ENCODE results near the gene C1orf53.

Gene C1orf53

GRCh38 chr1:197911111-197911856 lies 8.9 kb downstream of the C1orf53 start:
- H3K4me3 ChIP-seq (ENCODE audit: low read depth, low read length), result no peak overlapping the region
- POLR2A ChIA-PET, result no interaction called here

More at GRCh38 chr1:197911111-197911856, 8.9 kb downstream of the C1orf53 start:
- Histone ChIP-seq H3K9me3 (ENCODE audit: control insufficient read depth, insufficient read depth, low read depth, low read length) (no peaks in the 10 kb centered on the region), H3K36me3 (ENCODE audit: control insufficient read depth in 2 of 2, insufficient read depth in 1 of 2, low read length in 2 of 2) (no peaks in the 10 kb centered on the region), H3K27ac (ENCODE audit: extremely low read depth, low read depth, low read length) (no peak overlapping the region), H3K4me1 (ENCODE audit: control insufficient read depth, insufficient read depth, low read length) (no peaks in the 10 kb centered on the region)
- CTCF ChIA-PET, result interaction anchor here (0.6 to 1.5 kb wide), 2 partner anchors 13 to 18 kb away, joined by 4 to 8 read pairs; no protein-coding TSS in a partner anchor
- no peak for TF ChIP-seq ZNF624 (tag by site-specific recombination; IDR thresholded peaks at IDR 0.05)
- no peak for TF ChIP-seq ZSCAN5A (tag by site-specific recombination; IDR thresholded peaks at IDR 0.05)
- no peak for TF ChIP-seq TRIM28 (IDR thresholded peaks at IDR 0.05; ENCODE audit: borderline replicate concordance, low read length)
- no peak for TF ChIP-seq ZNF529 (tag by site-specific recombination; IDR thresholded peaks at IDR 0.05; ENCODE audit: insufficient replicate concordance)
- no peak for TF ChIP-seq ZNF654 (tag by site-specific recombination; IDR thresholded peaks at IDR 0.05; ENCODE audit: low read depth)
- TF ChIP-seq TSHZ1 (tag by site-specific recombination; IDR thresholded peaks at IDR 0.05; ENCODE audit: borderline replicate concordance), result no peak
- TF ChIP-seq ZNF626 (tag by site-specific recombination; IDR thresholded peaks at IDR 0.05), result no peak
- no peak for TF ChIP-seq ZNF830 (tag by site-specific recombination; IDR thresholded peaks at IDR 0.05; ENCODE audit: low read depth)
- TF ChIP-seq CTCF (tag by site-specific recombination; IDR thresholded peaks at IDR 0.05), result no peak
- TF ChIP-seq REPIN1 (tag by site-specific recombination; IDR thresholded peaks at IDR 0.05; ENCODE audit: low read depth), result no peak
- no peak for TF ChIP-seq ZBTB49 (tag by site-specific recombination; IDR thresholded peaks at IDR 0.05; ENCODE audit: low read depth)
- TF ChIP-seq ZNF24 (tag by site-specific recombination; IDR thresholded peaks at IDR 0.05), result no peak
- no peak for TF ChIP-seq ZNF707 (tag by site-specific recombination; IDR thresholded peaks at IDR 0.05)
- TF ChIP-seq EGR2 (tag by site-specific recombination; IDR thresholded peaks at IDR 0.05; ENCODE audit: low read depth), result no peak

Measured in HEK293 (cell line).